GM18502 (cell line): ENCODE measurements around the gene UBE2V1.
"Not testable (repeated sequence)": the region's sequence is repeated elsewhere in the genome, so short reads cannot be mapped to it uniquely, and the experiment has no call there.

ENCODE experiments used
- ATAC-seq: cut with Tn5 transposase; IDR thresholded peaks from one replicate; pipeline ENCODE4 v1.9.1; 2021; ENCODE audit warnings: mild to moderate bottlenecking; ENCODE audit not compliant: unreplicated experiment, poor library complexity

UBE2V1 gene

GRCh38 chr20:50099565-50099991 lies 13.4 kb downstream of the UBE2V1 start:
- ATAC-seq: no peak

- ATAC-seq: no peak
These were observed 13.8 kb downstream of the UBE2V1 start for GRCh38 chr20:50099113-50099512.

DNA sequence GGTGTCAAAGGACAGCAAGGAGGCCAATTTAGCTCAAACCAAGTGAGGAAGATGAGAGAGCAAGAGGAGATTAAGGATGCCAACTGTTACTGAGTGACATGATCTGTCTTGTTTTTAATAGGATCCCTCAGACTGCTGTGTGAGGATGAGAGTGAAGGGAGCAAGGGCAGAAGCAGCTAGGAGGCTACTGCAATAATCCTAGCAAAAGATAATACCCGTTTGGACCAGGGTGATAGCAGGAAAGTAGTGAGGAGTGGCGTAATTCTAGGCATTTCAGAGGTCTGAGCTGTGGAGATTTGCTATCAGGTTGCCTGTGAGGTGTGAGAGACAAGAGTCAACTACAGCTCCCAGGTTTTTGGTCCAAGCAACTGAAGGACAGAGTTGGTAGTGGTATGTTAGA lies 14.7 kb downstream of the UBE2V1 start:
- no peak for ATAC-seq

GRCh38 chr20:50097843-50098242 lies 15.1 kb downstream of the UBE2V1 start:
- no peak for ATAC-seq

- no peak for ATAC-seq
These were observed 16.7 kb downstream of the UBE2V1 start for GRCh38 chr20:50096237-50096636.

DNA sequence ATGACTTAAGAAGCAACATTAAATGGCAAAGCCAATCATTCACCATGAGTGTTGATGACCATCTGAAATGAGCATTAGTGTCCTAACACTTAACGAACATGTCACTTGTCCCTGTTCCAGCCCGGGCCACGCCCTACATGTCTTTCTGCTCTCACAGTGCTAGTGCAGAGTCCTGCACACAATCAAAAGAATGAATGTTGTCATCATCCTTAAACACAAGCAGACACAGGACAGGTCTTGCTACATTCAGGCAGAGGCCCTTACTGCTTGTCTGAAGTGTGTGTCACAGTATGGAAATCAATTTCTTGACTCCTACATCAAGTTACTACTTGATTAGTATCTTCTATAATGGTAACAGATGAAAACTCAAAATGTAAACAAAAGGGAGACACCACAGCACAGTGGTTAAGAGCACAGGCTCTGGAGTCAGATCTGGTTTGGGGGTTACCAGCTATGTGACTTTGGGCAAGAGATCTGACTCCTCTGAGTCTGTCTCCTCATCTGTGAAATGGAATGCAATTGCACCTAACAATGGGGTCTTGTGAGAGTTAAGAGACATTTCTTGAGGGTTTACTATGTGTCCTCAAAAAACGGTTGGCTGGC lies 17.4 kb downstream of the UBE2V1 start:
- ATAC-seq: no peak

DNA sequence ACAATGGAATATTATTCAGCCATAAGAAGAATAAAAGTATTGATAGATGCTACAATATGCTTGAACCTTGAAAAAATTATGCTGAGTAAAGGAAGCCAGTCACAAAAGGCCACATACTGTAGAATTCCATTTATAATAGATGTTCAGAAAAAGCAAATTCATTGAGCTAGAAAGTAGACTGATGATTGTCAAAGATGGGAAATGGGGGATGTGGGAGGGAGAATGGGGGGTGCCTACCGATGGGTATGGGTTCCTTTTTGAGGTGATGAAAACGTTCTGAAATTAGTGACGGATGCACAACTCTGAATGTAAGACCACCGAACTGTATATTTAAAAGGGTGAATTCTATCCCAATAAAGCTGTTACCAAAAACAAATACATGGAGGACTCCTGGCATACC lies 18.4 kb downstream of the UBE2V1 start:
- no peak for ATAC-seq

GRCh38 chr20:50093240-50093639 lies 19.7 kb downstream of the UBE2V1 start:
- ATAC-seq: no peak

DNA sequence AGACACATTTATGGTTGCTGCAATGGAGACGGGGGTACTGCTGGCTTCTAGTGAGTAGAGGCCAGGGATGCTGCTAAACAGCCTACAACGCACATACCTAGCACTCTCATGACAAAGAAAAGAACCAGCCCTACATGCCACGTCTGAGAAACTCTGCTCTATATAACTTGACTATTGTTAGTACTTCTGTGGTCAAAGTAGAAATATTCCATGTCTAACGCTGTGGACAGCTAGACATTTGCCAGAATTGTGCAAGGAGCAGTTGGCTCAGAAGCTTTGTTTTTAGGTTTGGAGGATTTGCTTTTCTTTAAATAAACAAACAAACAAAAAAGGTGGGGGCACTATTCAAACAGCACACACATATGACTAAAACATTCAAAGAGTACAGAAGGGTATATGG lies 20.5 kb downstream of the UBE2V1 start:
- no peak for ATAC-seq

- ATAC-seq: no peak
These were observed 23.2 kb downstream of the UBE2V1 start for GRCh38 chr20:50089787-50090177.

DNA sequence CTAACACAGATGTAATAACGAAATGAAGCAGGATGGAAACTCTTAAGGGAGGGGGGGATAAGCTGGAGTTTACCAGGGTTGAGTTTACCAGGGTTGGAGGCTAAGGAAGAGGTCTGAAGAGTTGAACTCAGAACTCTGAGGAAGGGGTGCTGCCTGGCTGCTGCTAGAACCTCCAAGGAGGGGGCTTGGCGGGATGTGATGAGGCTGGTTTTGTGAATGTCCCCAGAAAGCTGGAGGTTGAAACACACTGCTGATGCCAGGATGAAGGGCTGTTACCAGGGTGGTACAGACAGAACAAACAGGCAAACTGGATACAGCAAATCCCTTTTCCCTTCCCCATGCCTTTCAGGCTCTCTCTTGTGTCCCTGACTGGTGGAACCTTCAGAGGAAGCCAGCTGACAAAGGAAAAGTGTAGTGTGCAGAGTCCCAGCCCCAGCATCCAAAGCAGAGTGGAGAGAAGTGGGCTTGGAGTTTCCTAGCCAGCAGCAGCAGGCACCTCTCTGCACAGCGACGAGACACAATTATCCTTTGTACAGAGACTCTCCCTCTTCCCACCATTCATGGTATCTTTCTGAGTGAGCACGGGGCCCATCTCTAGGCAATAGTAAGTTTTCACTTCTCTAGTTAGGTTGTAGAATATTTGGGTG lies 23.7 kb downstream of the UBE2V1 start:
- ATAC-seq: no peak

DNA sequence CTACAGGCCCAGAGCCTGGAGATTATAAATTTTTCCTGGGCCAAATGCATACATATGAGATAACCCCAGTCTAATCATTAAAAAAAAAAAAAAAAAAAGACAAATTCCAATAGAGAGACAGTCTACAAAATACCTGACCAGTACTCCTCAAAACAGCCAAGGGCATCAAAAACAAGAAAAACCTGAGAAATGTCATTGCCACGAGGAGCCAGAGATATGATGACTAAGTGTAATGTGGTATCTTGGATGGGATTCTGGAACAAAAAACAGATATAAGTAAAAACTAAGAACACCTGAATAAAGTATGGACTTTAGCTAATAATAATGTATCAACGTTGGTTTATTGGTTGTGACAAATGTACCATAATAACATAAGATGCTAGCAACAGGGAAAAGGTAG lies 24.9 kb downstream of the UBE2V1 start:
- no peak for ATAC-seq

DNA sequence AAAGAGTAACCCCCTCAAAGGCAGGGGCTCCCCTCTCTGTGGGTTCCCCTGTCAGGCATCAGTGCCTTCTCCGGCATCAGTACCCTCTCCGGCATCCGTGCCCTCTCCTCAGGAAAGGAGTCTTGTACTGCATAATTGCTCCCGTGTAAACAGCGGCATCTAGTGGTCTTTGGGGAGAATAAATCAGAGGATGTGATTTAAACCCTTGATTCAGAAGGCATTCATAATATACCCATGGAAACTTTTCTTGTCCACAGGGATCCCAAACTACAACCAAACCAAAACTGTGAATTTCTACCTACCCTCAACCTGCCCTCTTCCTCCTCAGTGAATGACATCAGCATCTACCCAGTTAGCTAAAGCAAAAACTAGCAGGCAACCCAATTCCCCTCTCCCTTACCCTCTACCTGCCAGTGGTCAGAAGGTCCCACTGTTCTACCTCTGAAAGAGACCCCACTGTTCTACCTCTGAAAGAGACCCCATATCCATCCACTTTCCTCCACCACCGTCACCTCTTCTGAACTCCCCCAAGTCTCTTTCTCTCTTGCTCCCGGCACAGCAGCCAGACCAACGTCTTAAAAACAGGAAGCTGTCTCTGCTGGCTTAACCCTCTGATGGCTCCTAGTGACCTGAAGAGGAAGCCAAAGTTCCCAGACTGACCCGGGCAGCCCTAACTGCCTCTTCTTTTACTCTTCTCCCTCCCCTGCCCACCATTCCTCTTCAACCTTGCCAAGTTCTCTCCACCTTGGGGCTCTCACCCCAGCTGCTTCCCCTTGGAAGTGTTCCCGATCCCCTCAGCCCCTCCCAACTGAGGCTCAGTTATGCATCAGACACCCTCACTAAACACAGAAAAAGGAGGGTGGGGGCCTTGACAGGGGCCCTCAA lies 27.2 kb downstream of the UBE2V1 start:
- no peak for ATAC-seq

- no peak for ATAC-seq
These were observed 27.8 kb downstream of the UBE2V1 start for GRCh38 chr20:50085146-50085480.

GRCh38 chr20:50083034-50083433 lies 29.9 kb downstream of the UBE2V1 start:
- no peak for ATAC-seq

DNA sequence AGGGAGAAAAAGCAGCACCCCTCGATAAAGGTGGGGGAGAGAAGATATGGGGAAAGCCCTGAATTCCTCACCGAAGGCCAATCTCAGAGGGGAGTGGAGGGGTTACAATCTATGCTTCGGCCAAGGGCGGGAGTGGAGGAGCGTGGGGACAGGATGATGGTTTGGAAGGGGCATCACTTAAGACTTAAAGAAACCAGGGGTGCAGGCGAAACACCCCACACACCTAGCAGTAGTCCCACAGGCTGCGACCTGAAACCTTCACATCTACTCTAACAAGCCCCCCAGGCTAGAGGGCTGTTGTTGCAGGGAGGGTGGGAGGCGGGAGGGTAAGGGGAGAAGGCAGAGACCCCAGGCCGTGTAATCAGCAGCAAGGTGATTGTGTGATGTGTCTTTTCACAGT lies 30.9 kb downstream of the UBE2V1 start:
- ATAC-seq: not testable (repeated sequence)

GRCh38 chr20:50077818-50078601 lies 34.9 kb downstream of the UBE2V1 start:
- ATAC-seq: no peak

DNA sequence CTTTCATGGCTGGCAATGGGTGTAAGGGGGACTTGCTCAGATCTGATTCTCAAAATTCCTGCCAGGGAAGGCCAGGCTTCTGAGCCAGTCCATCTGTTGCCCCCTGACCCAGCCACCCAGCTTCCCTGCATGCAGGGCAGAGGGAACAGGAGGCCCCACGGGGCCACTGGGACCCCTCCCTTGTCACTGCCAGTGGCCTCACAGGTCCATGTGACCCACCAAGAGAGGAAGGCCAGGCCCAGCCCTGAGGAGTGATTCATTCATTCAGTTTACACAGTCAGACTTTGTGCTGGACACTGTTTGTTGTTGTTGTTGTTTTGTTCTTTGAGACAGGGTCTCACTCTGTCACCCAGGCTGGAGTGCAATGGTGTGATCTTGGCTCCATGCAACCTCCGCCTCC lies 39.5 kb downstream of the UBE2V1 start:
- ATAC-seq: no peak

GRCh38 chr20:50071039-50071888 lies 41.7 kb downstream of the UBE2V1 start:
- no peak for ATAC-seq

GRCh38 chr20:50070361-50070760 lies 42.6 kb downstream of the UBE2V1 start:
- no peak for ATAC-seq
